ENCODE data around the gene NPTXR. TPM values are rescaled to one million over a fixed set of nuclear protein-coding genes. Genes with fewer than 3 reads are reported as not detected.

The NPTXR gene
- total and polyA plus RNA-seq, 2 donors (not counting 3 experiments of a cell fraction or from before 2014, with no cell fraction given): 0.37 to 0.73 TPM

DNA sequence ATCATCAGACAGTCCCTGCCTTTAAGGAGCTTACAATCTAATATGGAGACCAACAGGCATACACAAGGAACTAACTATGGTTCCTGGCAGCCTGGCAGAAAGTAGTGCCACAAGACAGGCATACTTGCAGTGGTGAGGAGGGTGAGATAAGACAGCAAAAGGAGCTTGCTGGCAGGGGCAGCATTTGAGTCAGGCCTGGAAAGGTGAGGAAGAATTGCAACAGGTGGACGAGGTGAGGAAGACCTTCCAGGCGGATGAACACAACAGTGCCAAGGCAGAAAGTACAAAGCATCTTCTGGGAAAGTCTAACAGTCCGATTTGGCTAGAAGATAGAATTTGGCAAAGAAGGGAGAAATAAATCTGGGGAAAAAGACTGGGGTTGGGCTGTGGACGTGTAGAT lies 54.2 kb downstream of the NPTXR start:
- POLR2A ChIA-PET: no interaction called here

More for the DNA sequence above, 54.2 kb downstream of the NPTXR start:
- H3K9me1 ChIP-seq (replicated peaks; ENCODE audit: control insufficient read depth, extremely low read depth, insufficient read depth, low read length): no peaks in the 10 kb centered on the region
- H3K36me3 ChIP-seq (ENCODE audit: control insufficient read depth in 2 of 2, extremely low read depth in 1 of 2, insufficient read depth in 2 of 2, low read length in 2 of 2): peaks cover 0 to 3% of the 10 kb centered on the region in 2 experiments
- H3K4me2 ChIP-seq (ENCODE audit: insufficient read depth, low read length): no peak overlapping the region
- no peak overlapping the region for H3K9ac ChIP-seq (replicated peaks; ENCODE audit: extremely low read depth, insufficient read depth, low read length)
- dilution Hi-C loops (cut with MboI; ENCODE audit: extremely low pct_ligation_motif_present, low sequenced_read_pairs): no loop called here
- no peak overlapping the region for H3K4me3 ChIP-seq (replicated peaks in 1 of 3; ENCODE audit: insufficient read depth in 1 of 3, low read depth in 1 of 3, low read length in 3 of 3)
- no peaks in the 10 kb centered on the region for H3K79me2 ChIP-seq (ENCODE audit: control insufficient read depth, insufficient read depth, low read length)
- no peak for FAIRE-seq
- peaks cover 22% of the 10 kb centered on the region for H3K4me1 ChIP-seq (ENCODE audit: control insufficient read depth, extremely low read depth, insufficient read depth, low read length)
- CTCF ChIA-PET: interaction anchor here (1.4 to 3.8 kb wide), 2 partner anchors 21 to 81 kb away, joined by 4 to 23 read pairs; no protein-coding TSS in a partner anchor
- no peaks in the 10 kb centered on the region for H3K9me3 ChIP-seq (replicated peaks; ENCODE audit: control insufficient read depth, insufficient read depth, low read length)
- DNase-seq (ENCODE audit: low read depth, low spot score): no peak
- no peaks in the 10 kb centered on the region for H4K20me1 ChIP-seq (replicated peaks; ENCODE audit: control insufficient read depth, extremely low read depth, insufficient read depth, low read length)
- intact Hi-C loops (cut with micrococcal nuclease): no loop called here
- BruUV-seq (replicated peaks): no TSS peak
- no peak for TF ChIP-seq GATA2 (IDR thresholded peaks at IDR 0.05; ENCODE audit: insufficient read depth, insufficient read length, low read depth, low read length)
- no peak for TF ChIP-seq FOS (IDR thresholded peaks at IDR 0.05; ENCODE audit: borderline replicate concordance, insufficient read depth, low read length)
- no peak for TF ChIP-seq MYC (IDR thresholded peaks at IDR 0.05; ENCODE audit: low read depth, low read length)
- no peak for TF ChIP-seq JUN (IDR thresholded peaks at IDR 0.05; ENCODE audit: borderline replicate concordance, insufficient read depth, insufficient read length, low read depth)
- no peak for TF ChIP-seq MAX (IDR thresholded peaks at IDR 0.05; ENCODE audit: insufficient read depth, insufficient read length)
- TF ChIP-seq, protein P1, sequence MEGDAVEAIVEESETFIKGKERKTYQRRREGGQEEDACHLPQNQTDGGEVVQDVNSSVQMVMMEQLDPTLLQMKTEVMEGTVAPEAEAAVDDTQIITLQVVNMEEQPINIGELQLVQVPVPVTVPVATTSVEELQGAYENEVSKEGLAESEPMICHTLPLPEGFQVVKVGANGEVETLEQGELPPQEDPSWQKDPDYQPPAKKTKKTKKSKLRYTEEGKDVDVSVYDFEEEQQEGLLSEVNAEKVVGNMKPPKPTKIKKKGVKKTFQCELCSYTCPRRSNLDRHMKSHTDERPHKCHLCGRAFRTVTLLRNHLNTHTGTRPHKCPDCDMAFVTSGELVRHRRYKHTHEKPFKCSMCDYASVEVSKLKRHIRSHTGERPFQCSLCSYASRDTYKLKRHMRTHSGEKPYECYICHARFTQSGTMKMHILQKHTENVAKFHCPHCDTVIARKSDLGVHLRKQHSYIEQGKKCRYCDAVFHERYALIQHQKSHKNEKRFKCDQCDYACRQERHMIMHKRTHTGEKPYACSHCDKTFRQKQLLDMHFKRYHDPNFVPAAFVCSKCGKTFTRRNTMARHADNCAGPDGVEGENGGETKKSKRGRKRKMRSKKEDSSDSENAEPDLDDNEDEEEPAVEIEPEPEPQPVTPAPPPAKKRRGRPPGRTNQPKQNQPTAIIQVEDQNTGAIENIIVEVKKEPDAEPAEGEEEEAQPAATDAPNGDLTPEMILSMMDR (IDR thresholded peaks at IDR 0.05; ENCODE audit: extremely low read depth in 1 of 2, insufficient read depth in 1 of 2, low read depth in 1 of 2, low read length in 2 of 2): no peak
- no peak for TF ChIP-seq POLR2A (IDR thresholded peaks at IDR 0.05; ENCODE audit: low read depth, low read length)
- no peak for TF ChIP-seq EZH2 (IDR thresholded peaks at IDR 0.05; ENCODE audit: borderline replicate concordance, low read depth, low read length, severe bottlenecking)
- TF ChIP-seq POLR2AphosphoS5 (IDR thresholded peaks at IDR 0.05; ENCODE audit: insufficient read depth, low read depth, low read length): no peak
- H3K27me3 ChIP-seq (ENCODE audit: control insufficient read depth in 2 of 2, insufficient read depth in 2 of 2, low read length in 2 of 2): no peaks in the 10 kb centered on the region
- H2AFZ ChIP-seq (ENCODE audit: low read depth, low read length): no peak overlapping the region
- H3K27ac ChIP-seq (ENCODE audit: insufficient read depth, low read depth, low read length): no peak overlapping the region
